IPS-11a (cell line): ENCODE results near the gene MYLK3.
"Not testable (repeated sequence)": the region's sequence is repeated elsewhere in the genome, so short reads cannot be mapped to it uniquely, and the experiment has no call there.

ENCODE experiments used
- H3K4me3 ChIP-seq: one replicate; pipeline ENCODE4 v1.5.1; 2013; ENCODE audit warnings: low read depth, low read length, control low read depth

Gene MYLK3

DNA sequence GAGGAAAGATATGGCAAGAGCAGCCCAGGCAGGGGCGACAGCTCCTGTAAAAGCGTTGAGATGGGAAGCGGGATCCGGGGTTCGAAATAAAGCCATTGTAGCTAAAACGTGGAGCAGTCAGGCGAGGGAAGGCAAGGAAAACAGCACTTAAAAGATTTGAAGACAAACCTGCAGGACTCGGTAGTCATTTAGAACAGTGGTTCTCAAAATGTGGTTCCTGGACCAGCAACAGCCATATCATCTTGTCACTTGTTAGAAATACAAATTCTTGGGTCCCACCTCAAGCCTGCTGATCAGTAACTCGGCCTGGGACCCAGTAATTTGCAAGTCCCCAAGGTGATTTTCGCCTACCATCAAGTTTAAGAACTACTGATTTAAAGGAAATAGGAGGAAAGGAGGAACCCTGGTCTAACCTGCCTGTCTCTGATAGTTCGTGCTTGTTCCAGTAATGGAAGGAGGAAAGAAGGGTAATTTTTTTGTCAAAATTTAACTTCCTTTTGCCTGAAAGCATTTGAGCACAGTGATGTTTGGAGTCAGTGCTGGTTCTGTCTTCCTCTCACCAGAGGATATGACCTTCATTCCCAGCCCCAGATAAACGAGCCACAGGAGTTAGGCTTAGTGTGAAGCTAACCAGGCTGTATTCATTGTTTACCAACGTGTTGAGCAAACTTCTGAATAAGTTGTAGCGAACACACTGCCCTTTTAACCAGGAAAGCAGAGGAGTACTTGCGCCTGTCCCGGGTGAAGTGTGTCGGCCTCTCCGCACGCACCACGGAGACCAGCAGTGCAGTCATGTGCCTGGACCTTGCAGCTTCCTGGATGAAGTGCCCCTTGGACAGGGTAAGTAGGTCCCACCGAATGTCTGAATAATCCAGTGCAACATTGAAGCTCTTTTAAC lies 57.6 kb downstream of the MYLK3 start:
- H3K4me3 ChIP-seq = peak overlapping the region; percentile 96

- peak within 1 kb of the TSS; percentile 96 for H3K4me3 ChIP-seq
Observed at GRCh38 chr16:46689365-46690280, 58.5 kb downstream of the MYLK3 start, which contains the start of gene ORC6. TSS of gene ORC6 (plus strand) at chr16:46689659. CDS start at chr16:46689706, 47 bp downstream.

GRCh38 chr16:46688654-46689364 lies 59.3 kb downstream of the MYLK3 start, which contains the start of gene VPS35:
TSS of gene VPS35 (minus strand) at chr16:46689178. CDS start at chr16:46689133, 45 bp downstream.
- peak within 1 kb of the TSS; percentile 96 for H3K4me3 ChIP-seq

- peak overlapping the region; percentile 96 for H3K4me3 ChIP-seq
Observed at GRCh38 chr16:46688101-46688653, 60.0 kb downstream of the MYLK3 start.

DNA sequence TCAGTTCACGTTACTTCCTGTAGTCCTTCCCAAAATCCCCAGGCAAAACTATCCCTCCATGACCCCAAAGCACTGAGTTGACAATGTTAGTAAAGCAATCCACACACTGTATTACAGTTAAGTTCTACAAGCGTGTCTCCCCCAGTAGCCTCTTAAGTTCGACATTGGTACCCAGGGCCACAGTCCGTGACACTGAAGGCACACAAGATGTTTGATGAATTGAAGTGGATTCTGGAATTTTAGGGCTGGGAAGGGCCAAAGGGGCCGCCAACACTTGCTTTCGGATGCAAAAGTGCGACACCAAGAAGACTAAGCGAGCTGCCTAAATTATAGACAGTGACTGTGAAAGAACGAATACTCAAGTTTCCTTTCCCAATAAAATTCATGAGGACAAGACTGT lies 60.7 kb downstream of the MYLK3 start:
- peak overlapping the region; percentile 96 for H3K4me3 ChIP-seq

- no peak overlapping the region for H3K4me3 ChIP-seq
Observed at GRCh38 chr16:46686815-46687473, 61.2 kb downstream of the MYLK3 start.

DNA sequence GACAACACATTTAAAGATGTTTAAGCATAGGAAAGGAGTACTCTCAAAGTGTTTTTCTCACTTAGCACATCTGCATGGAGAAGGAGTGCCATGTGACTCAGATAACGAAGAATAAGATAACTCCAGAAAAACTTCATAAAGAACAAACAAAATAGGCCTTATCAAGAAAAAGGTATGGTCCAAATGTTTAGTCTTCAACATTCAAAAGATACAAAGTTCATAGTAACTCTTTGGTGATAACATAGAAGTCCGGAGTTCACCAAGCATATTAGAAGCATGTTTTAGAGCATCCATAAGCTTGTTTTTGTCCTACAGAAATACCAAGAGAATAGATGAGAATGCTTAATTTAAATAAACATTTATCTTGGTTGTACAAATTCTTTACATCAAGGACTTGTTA lies 66.3 kb downstream of the MYLK3 start:
- not testable (repeated sequence) for H3K4me3 ChIP-seq

DNA sequence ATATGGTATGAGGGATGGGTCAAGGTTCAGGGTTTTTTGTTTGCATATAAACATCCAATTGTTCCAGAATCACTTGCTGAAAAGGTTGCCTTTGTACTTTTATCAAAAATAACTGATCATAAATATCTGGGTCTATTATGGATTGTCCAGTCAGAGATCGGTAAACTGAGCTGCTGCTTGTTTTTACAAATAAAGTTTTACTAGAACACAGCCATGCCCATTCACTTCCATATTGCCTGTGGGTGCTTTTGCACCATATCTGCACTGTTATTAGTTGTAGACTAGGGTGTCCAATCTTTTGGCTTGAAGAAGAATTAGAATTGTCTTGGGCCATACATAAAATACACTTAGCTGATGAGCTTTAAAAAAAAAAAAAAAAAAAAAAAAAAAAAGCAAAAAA lies 70.2 kb downstream of the MYLK3 start:
- not testable (repeated sequence) for H3K4me3 ChIP-seq

DNA sequence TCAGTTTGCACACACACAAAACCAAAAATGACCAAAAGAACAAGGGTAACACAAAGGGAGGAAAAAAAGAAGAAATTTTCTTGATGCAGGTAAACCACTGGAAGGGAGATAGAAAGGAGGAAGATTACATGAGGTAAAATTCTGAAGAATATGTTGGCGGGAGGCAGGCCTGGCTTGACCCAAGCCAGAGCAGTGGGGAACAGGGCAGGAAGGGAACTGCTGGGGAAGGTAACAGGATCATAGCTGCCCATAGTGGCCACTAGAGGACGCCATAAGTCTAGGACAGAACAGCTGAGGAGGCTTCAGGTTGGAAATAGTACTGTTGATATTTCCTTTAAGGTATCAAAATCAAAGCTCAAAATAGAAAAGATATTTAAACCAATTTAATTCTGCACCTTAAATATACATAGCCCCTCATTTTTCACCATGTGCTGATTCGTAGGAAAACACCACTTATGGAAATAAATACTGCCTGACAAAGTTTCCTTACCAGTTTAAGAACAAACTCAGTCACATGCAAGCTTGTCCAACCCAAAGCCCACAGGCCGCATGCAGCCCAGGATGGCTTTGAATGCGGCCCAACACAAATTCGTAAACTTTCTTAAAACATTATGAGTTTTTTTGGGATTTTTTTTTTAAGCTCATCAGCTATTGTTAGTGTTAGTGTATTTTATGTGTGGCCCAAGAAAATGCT lies 74.7 kb downstream of the MYLK3 start:
- H3K4me3 ChIP-seq = no peak overlapping the region

DNA sequence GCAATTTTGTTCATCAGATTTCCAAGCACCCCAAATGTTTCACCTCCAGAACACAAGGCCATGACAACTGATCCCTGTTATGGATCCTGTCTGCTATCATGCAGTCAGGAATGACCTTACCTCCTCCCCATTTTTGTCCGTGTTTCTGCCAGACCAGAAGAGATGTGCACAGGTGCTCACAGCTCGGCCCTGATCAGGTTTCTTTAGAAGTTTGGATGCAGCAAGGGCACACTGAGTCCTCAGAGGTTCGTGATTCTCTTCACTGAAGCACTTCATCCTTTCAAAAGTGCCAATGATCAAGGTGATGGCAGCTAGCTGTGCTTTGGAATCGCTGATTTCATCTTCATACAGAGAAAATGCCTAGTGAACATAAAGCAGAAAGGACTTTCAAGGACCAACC lies 86.0 kb downstream of the MYLK3 start:
- no peak overlapping the region for H3K4me3 ChIP-seq

- H3K4me3 ChIP-seq = no peak overlapping the region
Observed at GRCh38 chr16:46658925-46659324, 89.2 kb downstream of the MYLK3 start.
